ENCODE data around the gene PCK1. TPM values are rescaled to one million over a fixed set of nuclear protein-coding genes. Genes with fewer than 3 reads are reported as not detected.

The PCK1 gene
- total RNA-seq, 4 donors from 2014 or later: 16.1 to 131 (median 65.2) TPM

DNA sequence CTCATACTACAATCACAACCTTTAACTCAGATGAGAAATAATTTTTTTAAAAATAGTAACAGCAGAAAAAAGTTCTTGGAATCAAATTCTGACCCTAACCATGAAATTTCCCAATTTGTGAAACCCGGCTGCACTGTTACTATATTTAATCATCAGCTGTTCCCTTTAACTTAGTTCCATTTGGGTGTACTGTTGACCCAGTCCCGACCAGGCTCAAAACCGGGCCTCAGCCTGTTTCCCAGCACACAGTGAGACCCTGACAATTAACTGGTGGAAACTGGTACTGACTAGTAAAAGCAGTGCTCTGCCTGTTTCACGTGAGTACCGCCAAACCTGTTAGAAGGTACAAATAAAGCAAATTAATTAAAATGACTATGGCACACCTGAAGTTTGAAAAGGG is 43.0 kb upstream of the PCK1 start:
- no peak for DNase-seq (ENCODE audit: low spot score in 2 of 2)
- peaks cover 0 to 6% (median 2%) of the 10 kb centered on the region in 4 donors for H3K4me1 ChIP-seq
- no peaks in the 10 kb centered on the region for H3K27me3 ChIP-seq
- no peaks in the 10 kb centered on the region for H3K36me3 ChIP-seq
- TF ChIP-seq, protein P1, sequence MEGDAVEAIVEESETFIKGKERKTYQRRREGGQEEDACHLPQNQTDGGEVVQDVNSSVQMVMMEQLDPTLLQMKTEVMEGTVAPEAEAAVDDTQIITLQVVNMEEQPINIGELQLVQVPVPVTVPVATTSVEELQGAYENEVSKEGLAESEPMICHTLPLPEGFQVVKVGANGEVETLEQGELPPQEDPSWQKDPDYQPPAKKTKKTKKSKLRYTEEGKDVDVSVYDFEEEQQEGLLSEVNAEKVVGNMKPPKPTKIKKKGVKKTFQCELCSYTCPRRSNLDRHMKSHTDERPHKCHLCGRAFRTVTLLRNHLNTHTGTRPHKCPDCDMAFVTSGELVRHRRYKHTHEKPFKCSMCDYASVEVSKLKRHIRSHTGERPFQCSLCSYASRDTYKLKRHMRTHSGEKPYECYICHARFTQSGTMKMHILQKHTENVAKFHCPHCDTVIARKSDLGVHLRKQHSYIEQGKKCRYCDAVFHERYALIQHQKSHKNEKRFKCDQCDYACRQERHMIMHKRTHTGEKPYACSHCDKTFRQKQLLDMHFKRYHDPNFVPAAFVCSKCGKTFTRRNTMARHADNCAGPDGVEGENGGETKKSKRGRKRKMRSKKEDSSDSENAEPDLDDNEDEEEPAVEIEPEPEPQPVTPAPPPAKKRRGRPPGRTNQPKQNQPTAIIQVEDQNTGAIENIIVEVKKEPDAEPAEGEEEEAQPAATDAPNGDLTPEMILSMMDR (IDR thresholded peaks at IDR 0.05): no peak
- TF ChIP-seq EP300 (IDR thresholded peaks at IDR 0.05): no peak
- no peak for TF ChIP-seq POLR2A (IDR thresholded peaks at IDR 0.05)
- H3K9me3 ChIP-seq: no peaks in the 10 kb centered on the region
- 79 to 90% methylated on average over 5 of the region's 5 CpGs for WGBS, 2 donors
- no peak overlapping the region for H3K4me3 ChIP-seq
- H3K27ac ChIP-seq: no peak overlapping the region

- Histone ChIP-seq H3K36me3 (no peaks in the 10 kb centered on the region), H3K4me3 (no peak overlapping the region), H3K27me3 (no peaks in the 10 kb centered on the region), H3K9me3 (no peaks in the 10 kb centered on the region), H3K27ac (no peak overlapping the region), H3K4me1 (no peaks in the 10 kb centered on the region)
- DNase-seq (ENCODE audit: low spot score in 2 of 2): no peak
- WGBS, 2 donors: 68 to 74% methylated on average over 5 of the region's 5 CpGs
- TF ChIP-seq, protein P1 (IDR thresholded peaks at IDR 0.05): no peak
- no peak for TF ChIP-seq POLR2A (IDR thresholded peaks at IDR 0.05)
- TF ChIP-seq EP300 (IDR thresholded peaks at IDR 0.05): no peak
These were observed 38.4 kb upstream of the PCK1 start for GRCh38 chr20:57522380-57523140.

GRCh38 chr20:57523782-57524181 is 37.1 kb upstream of the PCK1 start:
- no peaks in the 10 kb centered on the region for H3K9me3 ChIP-seq
- 79 to 83% methylated on average over 11 of the region's 11 CpGs for WGBS, 2 donors

DNA sequence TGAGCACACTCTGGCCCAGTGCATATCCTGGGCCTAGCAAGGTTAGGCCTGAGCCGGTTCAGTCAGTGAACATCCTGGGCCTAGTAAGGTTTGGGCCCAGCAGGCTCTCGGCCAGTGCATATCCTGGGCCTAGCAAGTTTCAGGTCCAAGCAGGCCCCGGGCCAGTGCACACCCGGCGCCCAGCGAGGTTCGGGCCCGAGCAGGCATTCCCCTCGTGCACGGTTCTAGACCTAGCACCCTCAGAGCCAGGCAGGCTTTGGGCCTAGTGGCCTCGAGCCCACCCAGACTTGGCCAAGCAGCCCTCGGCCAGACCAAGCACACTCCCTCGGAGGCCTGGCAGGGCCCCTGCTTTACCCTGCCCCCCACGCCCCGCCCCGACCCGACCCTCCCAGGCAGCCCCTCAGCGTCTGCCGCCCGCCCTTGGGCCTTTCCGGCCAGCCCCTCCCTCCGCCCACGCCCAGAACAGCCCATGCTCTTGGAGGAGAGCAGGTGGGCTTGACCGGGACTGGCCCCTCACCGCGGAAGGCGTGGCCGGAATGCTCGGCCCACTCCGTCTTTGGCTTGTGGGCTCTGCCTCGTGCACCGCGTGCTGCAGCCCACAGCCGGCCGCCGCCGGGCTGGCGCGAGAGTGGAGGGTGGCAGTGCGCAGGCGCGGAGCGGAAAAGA is 36.3 kb upstream of the PCK1 start, which contains the start of gene CTCFL:
Gene CTCFL, minus strand, starts transcription at position 630 of the 666 bp plus-strand sequence. CDS start 935 bp downstream, outside the sequence.
- TF ChIP-seq, protein P1 (IDR thresholded peaks at IDR 0.05): no peak
- TF ChIP-seq EP300 (IDR thresholded peaks at IDR 0.05) (no peak), POLR2A (IDR thresholded peaks at IDR 0.05) (no peak)

More at GRCh38 chr20:57523782-57524181, 37.1 kb upstream of the PCK1 start:
- TF ChIP-seq POLR2A (IDR thresholded peaks at IDR 0.05) (no peak), EP300 (IDR thresholded peaks at IDR 0.05) (no peak)
- TF ChIP-seq, protein P1 (IDR thresholded peaks at IDR 0.05): no peak
- Histone ChIP-seq H3K27ac (no peak overlapping the region), H3K4me3 (no peak overlapping the region), H3K36me3 (no peaks in the 10 kb centered on the region), H3K4me1 (no peaks in the 10 kb centered on the region), H3K27me3 (no peaks in the 10 kb centered on the region)
- no peak for DNase-seq (ENCODE audit: low spot score in 2 of 2)

More for the DNA sequence above, 36.3 kb upstream of the PCK1 start, which contains the start of gene CTCFL:
- no peak within 1 kb of the TSS for H3K4me3 ChIP-seq
- H3K27me3 ChIP-seq: no peaks in the 10 kb centered on the region
- no peaks in the 10 kb centered on the region for H3K36me3 ChIP-seq
- H3K9me3 ChIP-seq: no peaks in the 10 kb centered on the region
- H3K27ac ChIP-seq: no peak within 1 kb of the TSS
- no peak for DNase-seq (ENCODE audit: low spot score in 2 of 2)
- H3K4me1 ChIP-seq: no peaks in the 10 kb centered on the region
- WGBS, 2 donors: 84 to 86% methylated on average over 25 to 28 of the region's 43 CpGs

Data from tibial nerve (tissue), 4 donors.